ENCODE results near the gene MRPL3. TPM values are rescaled to one million over a fixed set of nuclear protein-coding genes. Genes with fewer than 3 reads are reported as not detected.

MRPL3 gene
- total RNA-seq, 2 experiments from 2014 or later: 36.0 to 37.6 TPM

GRCh38 chr3:131474115-131474514 lies 28.7 kb downstream of the MRPL3 start:
- intact Hi-C loops (cut with DNase I, micrococcal nuclease): no loop called here
- ChIA-PET CTCF (interaction anchor here (1.8 kb wide), 1 partner anchor 8 kb away, joined by 5 read pairs; no protein-coding TSS in a partner anchor), POLR2A (no interaction called here)
- Mint-ChIP-seq H3K36me3 (ENCODE audit: low read depth) (peaks cover 74% of the 10 kb centered on the region), H3K9me3 (no peaks in the 10 kb centered on the region), H3K27me3 (no peaks in the 10 kb centered on the region), H3K4me3 (no peak overlapping the region), H3K27ac (no peak overlapping the region), H3K4me1 (ENCODE audit: low read depth) (peaks cover 51% of the 10 kb centered on the region)
- Histone ChIP-seq H3K36me3 (ENCODE audit: insufficient read depth, low read length) (peaks cover 32% of the 10 kb centered on the region), H3K4me1 (ENCODE audit: insufficient read depth, low read length) (no peaks in the 10 kb centered on the region), H3K27ac (ENCODE audit: low read depth in 1 of 2, low read length in 2 of 2) (no peak overlapping the region), H3K9me3 (ENCODE audit: control insufficient read depth in 1 of 2, insufficient read depth in 1 of 2, low read length in 2 of 2) (no peaks in the 10 kb centered on the region), H3K27me3 (ENCODE audit: control insufficient read depth in 1 of 2, insufficient read depth in 2 of 2, low read length in 2 of 2) (no peaks in the 10 kb centered on the region), H3K4me3 (ENCODE audit: low read length) (no peak overlapping the region)
- ATAC-seq (ENCODE audit: poor library complexity) (no peak), DNase-seq (no peak)
- TF ChIP-seq, protein P1, sequence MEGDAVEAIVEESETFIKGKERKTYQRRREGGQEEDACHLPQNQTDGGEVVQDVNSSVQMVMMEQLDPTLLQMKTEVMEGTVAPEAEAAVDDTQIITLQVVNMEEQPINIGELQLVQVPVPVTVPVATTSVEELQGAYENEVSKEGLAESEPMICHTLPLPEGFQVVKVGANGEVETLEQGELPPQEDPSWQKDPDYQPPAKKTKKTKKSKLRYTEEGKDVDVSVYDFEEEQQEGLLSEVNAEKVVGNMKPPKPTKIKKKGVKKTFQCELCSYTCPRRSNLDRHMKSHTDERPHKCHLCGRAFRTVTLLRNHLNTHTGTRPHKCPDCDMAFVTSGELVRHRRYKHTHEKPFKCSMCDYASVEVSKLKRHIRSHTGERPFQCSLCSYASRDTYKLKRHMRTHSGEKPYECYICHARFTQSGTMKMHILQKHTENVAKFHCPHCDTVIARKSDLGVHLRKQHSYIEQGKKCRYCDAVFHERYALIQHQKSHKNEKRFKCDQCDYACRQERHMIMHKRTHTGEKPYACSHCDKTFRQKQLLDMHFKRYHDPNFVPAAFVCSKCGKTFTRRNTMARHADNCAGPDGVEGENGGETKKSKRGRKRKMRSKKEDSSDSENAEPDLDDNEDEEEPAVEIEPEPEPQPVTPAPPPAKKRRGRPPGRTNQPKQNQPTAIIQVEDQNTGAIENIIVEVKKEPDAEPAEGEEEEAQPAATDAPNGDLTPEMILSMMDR (IDR thresholded peaks at IDR 0.05): no peak

DNA sequence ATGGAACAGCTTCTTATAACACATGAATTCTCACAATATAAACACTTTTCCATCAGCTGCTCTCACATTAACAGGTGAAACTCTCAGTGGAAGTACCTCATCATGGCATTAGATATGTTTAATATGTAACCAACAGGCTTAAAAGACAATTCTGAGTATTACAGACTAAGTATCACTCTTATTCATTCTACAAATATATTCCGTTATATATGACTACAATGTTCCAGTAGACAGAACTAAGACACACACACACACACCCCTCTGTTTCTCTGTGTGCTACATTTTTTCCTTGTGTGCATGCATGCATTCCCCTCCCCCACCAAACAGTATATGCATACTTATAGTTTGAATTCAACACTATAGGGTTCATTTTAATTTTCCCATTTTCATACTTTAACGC lies 32.4 kb downstream of the MRPL3 start:
- H3K36me3 Mint-ChIP-seq (ENCODE audit: low read depth): peaks cover 88% of the 10 kb centered on the region
- H3K9me3 ChIP-seq (ENCODE audit: control insufficient read depth in 1 of 2, insufficient read depth in 1 of 2, low read length in 2 of 2): no peaks in the 10 kb centered on the region
- H3K27ac Mint-ChIP-seq: no peak overlapping the region

GRCh38 chr3:131458653-131459052 lies 44.1 kb downstream of the MRPL3 start:
- H3K4me1 Mint-ChIP-seq (ENCODE audit: low read depth): no peaks in the 10 kb centered on the region
- Histone ChIP-seq H3K36me3 (ENCODE audit: insufficient read depth, low read length) (peaks cover 21% of the 10 kb centered on the region), H3K4me1 (ENCODE audit: insufficient read depth, low read length) (no peaks in the 10 kb centered on the region), H3K4me3 (ENCODE audit: low read length) (no peak overlapping the region), H3K27me3 (ENCODE audit: control insufficient read depth in 1 of 2, insufficient read depth in 2 of 2, low read length in 2 of 2) (no peaks in the 10 kb centered on the region), H3K9me3 (ENCODE audit: control insufficient read depth in 1 of 2, insufficient read depth in 1 of 2, low read length in 2 of 2) (no peaks in the 10 kb centered on the region), H3K27ac (ENCODE audit: low read depth in 1 of 2, low read length in 2 of 2) (no peak overlapping the region)
- no peaks in the 10 kb centered on the region for H3K9me3 Mint-ChIP-seq
- H3K36me3 Mint-ChIP-seq (ENCODE audit: low read depth): peaks cover 59% of the 10 kb centered on the region
- TF ChIP-seq, protein P1 (IDR thresholded peaks at IDR 0.05): no peak
- intact Hi-C loops (cut with DNase I, micrococcal nuclease): no loop called here
- DNase-seq: no peak
- no peaks in the 10 kb centered on the region for H3K27me3 Mint-ChIP-seq
- ATAC-seq (ENCODE audit: poor library complexity): no peak
- ChIA-PET POLR2A (interaction anchor here (0.6 kb wide), 1 partner anchor 12 kb away, joined by 3 read pairs; no protein-coding TSS in a partner anchor), CTCF (no interaction called here)
- H3K27ac Mint-ChIP-seq: no peak overlapping the region
- H3K4me3 Mint-ChIP-seq: no peak overlapping the region

More for the DNA sequence above, 32.4 kb downstream of the MRPL3 start:
- ChIA-PET POLR2A (no interaction called here), CTCF (interaction anchor here (1.0 kb wide), 1 partner anchor 11 kb away, joined by 3 read pairs; no protein-coding TSS in a partner anchor)
- Mint-ChIP-seq H3K4me3 (no peak overlapping the region), H3K4me1 (ENCODE audit: low read depth) (peaks cover 23% of the 10 kb centered on the region), H3K27me3 (no peaks in the 10 kb centered on the region), H3K9me3 (no peaks in the 10 kb centered on the region)
- no peak for DNase-seq
- peaks cover 50% of the 10 kb centered on the region for H3K36me3 ChIP-seq (ENCODE audit: insufficient read depth, low read length)
- no peak overlapping the region for H3K27ac ChIP-seq (ENCODE audit: low read depth in 1 of 2, low read length in 2 of 2)
- TF ChIP-seq, protein P1 (IDR thresholded peaks at IDR 0.05): no peak
- H3K27me3 ChIP-seq (ENCODE audit: control insufficient read depth in 1 of 2, insufficient read depth in 2 of 2, low read length in 2 of 2): no peaks in the 10 kb centered on the region
- no peak for ATAC-seq (ENCODE audit: poor library complexity)
- no peaks in the 10 kb centered on the region for H3K4me1 ChIP-seq (ENCODE audit: insufficient read depth, low read length)
- H3K4me3 ChIP-seq (ENCODE audit: low read length): no peak overlapping the region
- intact Hi-C loops (cut with DNase I, micrococcal nuclease): no loop called here
